CD14-positive monocyte (primary cell): ENCODE data around the gene MET. TPM values are rescaled to one million over a fixed set of nuclear protein-coding genes. Genes with fewer than 3 reads are reported as not detected.

ENCODE experiments used
- DNase-seq, 3 donors: peaks; one replicate each; pipeline ENCODE4 v3.0.0-alpha.2; 2011 to 2022
- H2AFZ ChIP-seq: 2 replicates; pipeline ENCODE4 v1.6.0; 2012; ENCODE audit warnings: mild to moderate bottlenecking, low read depth, low read length, inconsistent platforms; ENCODE audit not compliant: insufficient read depth, poor library complexity, severe bottlenecking
- H3K27ac ChIP-seq, 2 donors: 1 replicate in 1 of 2; 2 replicates in 1 of 2; pipeline ENCODE4 v1.5.1; 2012 to 2013; ENCODE audit warnings: low read length in 2 of 2, control low read depth in 1 of 2, inconsistent platforms in 1 of 2, low read depth in 1 of 2, mild to moderate bottlenecking in 1 of 2
- H3K27me3 ChIP-seq, 2 donors: one replicate each; pipeline versions ENCODE4 v1.6.0 to v1.6.1; 2011 to 2013; ENCODE audit warnings: low read length in 2 of 2; ENCODE audit not compliant: control insufficient read depth in 2 of 2, insufficient read depth in 2 of 2
- H3K36me3 ChIP-seq, 2 donors: replicated peaks in 1 of 2; 1 replicate in 1 of 2; 2 replicates in 1 of 2; pipeline versions ENCODE4 v1.5.1 to v1.6.1; 2012 to 2013; ENCODE audit warnings: low read length in 2 of 2, control low read depth in 1 of 2, inconsistent platforms in 1 of 2, mild to moderate bottlenecking in 1 of 2; ENCODE audit not compliant: insufficient read depth in 2 of 2, control insufficient read depth in 1 of 2
- H3K4me1 ChIP-seq, 2 donors: 1 replicate in 1 of 2; 2 replicates in 1 of 2; pipeline versions ENCODE4 v1.5.1 to v1.6.1; 2012 to 2013; ENCODE audit warnings: low read length in 2 of 2, control low read depth in 1 of 2, inconsistent platforms in 1 of 2, mild to moderate bottlenecking in 1 of 2, moderate library complexity in 1 of 2; ENCODE audit not compliant: insufficient read depth in 2 of 2, control insufficient read depth in 1 of 2
- H3K4me2 ChIP-seq: replicated peaks from 2 replicates; pipeline ENCODE3; 2012; ENCODE audit warnings: low read length, moderate library complexity, mild to moderate bottlenecking; ENCODE audit not compliant: poor library complexity, severe bottlenecking; ENCODE audit errors: extremely low read depth
- H3K4me3 ChIP-seq, 3 experiments: fragments of 200-600 bp in 1 of 3; sonication (generic) in 1 of 3; replicated peaks in 1 of 3; 1 replicate in 2 of 3; 2 replicates in 1 of 3; pipeline ENCODE4 v1.5.1; 2011 to 2013; ENCODE audit warnings: low read length in 3 of 3, mild to moderate bottlenecking in 3 of 3, control low read depth in 2 of 3, low read depth in 2 of 3, inconsistent platforms in 1 of 3, moderate library complexity in 1 of 3
- H3K79me2 ChIP-seq: 2 replicates; pipeline ENCODE4 v1.6.0; 2012; ENCODE audit warnings: mild to moderate bottlenecking, control low read depth, inconsistent platforms, low read length, moderate library complexity; ENCODE audit not compliant: insufficient read depth
- H3K9ac ChIP-seq: 2 replicates; pipeline ENCODE4 v1.6.0; 2017; ENCODE audit warnings: low read length, mild to moderate bottlenecking; ENCODE audit not compliant: insufficient read depth, poor library complexity, severe bottlenecking
- H3K9me3 ChIP-seq, 2 donors: replicated peaks in 1 of 2; 1 replicate in 1 of 2; 2 replicates in 1 of 2; pipeline versions ENCODE4 v1.5.1 to v1.6.1; 2012 to 2013; ENCODE audit warnings: low read length in 2 of 2, control low read depth in 1 of 2; ENCODE audit not compliant: control insufficient read depth in 1 of 2, insufficient read depth in 1 of 2
- H4K20me1 ChIP-seq: 2 replicates; pipeline ENCODE4 v1.6.0; 2012; ENCODE audit warnings: mild to moderate bottlenecking, low read length, control low read depth, moderate library complexity; ENCODE audit not compliant: insufficient read depth
- H3K27ac Mint-ChIP-seq, 7 donors: one replicate each; pipeline ENCODE4 v1.8.0; 2020; ENCODE audit warnings: mild to moderate bottlenecking in 7 of 7, mixed read lengths in 7 of 7, moderate library complexity in 6 of 7, inconsistent platforms in 2 of 7
- H3K27me3 Mint-ChIP-seq, 3 donors: one replicate each; pipeline ENCODE4 v1.8.0; 2021 to 2022; ENCODE audit warnings: low read depth in 3 of 3, mild to moderate bottlenecking in 3 of 3, mixed read lengths in 3 of 3, moderate library complexity in 3 of 3, inconsistent platforms in 1 of 3
- H3K36me3 Mint-ChIP-seq, 2 donors: one replicate each; pipeline ENCODE4 v1.8.0; 2020; ENCODE audit warnings: mixed read lengths in 2 of 2, inconsistent platforms in 1 of 2, mild to moderate bottlenecking in 1 of 2
- H3K4me1 Mint-ChIP-seq: one replicate; pipeline ENCODE4 v1.8.0; 2020; ENCODE audit warnings: mild to moderate bottlenecking, mixed read lengths
- H3K4me3 Mint-ChIP-seq, 2 donors: one replicate each; pipeline ENCODE4 v1.8.0; 2020; ENCODE audit warnings: mild to moderate bottlenecking in 2 of 2, mixed read lengths in 2 of 2, moderate library complexity in 1 of 2
- H3K9me3 Mint-ChIP-seq, 7 donors: one replicate each; pipeline ENCODE4 v1.8.0; 2020 to 2022; ENCODE audit warnings: mixed read lengths in 7 of 7, mild to moderate bottlenecking in 6 of 7, moderate library complexity in 6 of 7, inconsistent platforms in 2 of 7
- WGBS: methylation state at CpG from one replicate; pipeline ENCODE4 v1.1.5; 2013; ENCODE audit warnings: missing lambda C conversion rate; ENCODE audit not compliant: insufficient coverage; 5-methylcytosine and 5-hydroxymethylcytosine counted together
- intact Hi-C, 2 donors: fragments of 100-400 bp; cut with micrococcal nuclease; formaldehyde crosslinking; loops; one replicate each; pipeline versions ENCODE4 v1.15.0 to v1.15.1; 2023
- polyA plus RNA-seq, 3 donors: library from polyadenylated mRNA; depleted of rRNA in 1 of 3; unstranded in 2 of 3; stranded (reverse) in 1 of 3; fragments of 300-500 nt in 2 of 3; fragments of >200 nt in 1 of 3; fragmentation: Illumina TruSeq in 2 of 3; gene quantifications; 1 replicate in 2 of 3; 2 replicates in 1 of 3; pipeline ENCODE4 v1.2.3, GENCODE V29; 2012 to 2021
- TF ChIP-seq, protein P1 (sequence below): fragments of 200-600 bp; IDR thresholded peaks from one replicate; pipeline ENCODE4 v1.8.0; 2022; ENCODE audit warnings: antibody characterized with exemption, mild to moderate bottlenecking

Gene MET
- polyA plus RNA-seq, 3 donors, result not detected

DNA sequence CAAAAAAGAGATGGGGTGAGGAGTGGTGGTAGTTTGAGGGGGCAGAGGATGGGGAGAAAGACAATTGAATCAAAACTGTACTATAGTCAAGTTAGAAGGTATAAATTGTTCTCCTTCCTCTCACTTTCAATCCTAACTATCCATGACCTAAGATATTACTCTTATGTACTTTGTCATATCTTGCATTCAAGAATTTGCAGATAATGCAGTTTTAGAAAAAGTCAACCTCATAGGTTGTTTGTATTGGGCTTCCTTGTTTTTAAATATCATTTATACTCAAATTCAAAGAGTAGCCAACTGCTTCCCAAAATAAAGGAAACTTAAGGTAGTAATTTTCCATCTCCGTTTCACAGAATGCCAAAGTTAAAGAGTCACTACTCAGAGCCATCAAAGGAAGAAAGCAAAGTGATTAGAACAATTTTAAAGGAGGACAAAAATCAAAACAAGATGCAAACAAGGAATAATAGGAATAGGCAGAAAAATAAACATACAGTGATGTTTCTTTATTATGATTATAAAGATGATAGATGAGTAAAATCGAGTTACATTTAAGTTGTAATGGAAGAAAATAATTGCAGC is 32.7 kb downstream of the MET start:
- H3K9me3 ChIP-seq, result no peaks in the 10 kb centered on the region
- Mint-ChIP-seq H3K27ac (no peak overlapping the region), H3K9me3 (no peaks in the 10 kb centered on the region), H3K27me3 (no peaks in the 10 kb centered on the region), H3K36me3 (no peaks in the 10 kb centered on the region), H3K4me1 (no peaks in the 10 kb centered on the region), H3K4me3 (no peak overlapping the region)
- no peaks in the 10 kb centered on the region for H3K36me3 ChIP-seq
- no peaks in the 10 kb centered on the region for H3K4me1 ChIP-seq
- no peaks in the 10 kb centered on the region for H3K79me2 ChIP-seq
- no peak overlapping the region for H3K27ac ChIP-seq
- H2AFZ ChIP-seq, result no peak overlapping the region
- DNase-seq, result no peak
- no peaks in the 10 kb centered on the region for H4K20me1 ChIP-seq
- no peak overlapping the region for H3K4me2 ChIP-seq
- no peak overlapping the region for H3K9ac ChIP-seq
- TF ChIP-seq, protein P1, sequence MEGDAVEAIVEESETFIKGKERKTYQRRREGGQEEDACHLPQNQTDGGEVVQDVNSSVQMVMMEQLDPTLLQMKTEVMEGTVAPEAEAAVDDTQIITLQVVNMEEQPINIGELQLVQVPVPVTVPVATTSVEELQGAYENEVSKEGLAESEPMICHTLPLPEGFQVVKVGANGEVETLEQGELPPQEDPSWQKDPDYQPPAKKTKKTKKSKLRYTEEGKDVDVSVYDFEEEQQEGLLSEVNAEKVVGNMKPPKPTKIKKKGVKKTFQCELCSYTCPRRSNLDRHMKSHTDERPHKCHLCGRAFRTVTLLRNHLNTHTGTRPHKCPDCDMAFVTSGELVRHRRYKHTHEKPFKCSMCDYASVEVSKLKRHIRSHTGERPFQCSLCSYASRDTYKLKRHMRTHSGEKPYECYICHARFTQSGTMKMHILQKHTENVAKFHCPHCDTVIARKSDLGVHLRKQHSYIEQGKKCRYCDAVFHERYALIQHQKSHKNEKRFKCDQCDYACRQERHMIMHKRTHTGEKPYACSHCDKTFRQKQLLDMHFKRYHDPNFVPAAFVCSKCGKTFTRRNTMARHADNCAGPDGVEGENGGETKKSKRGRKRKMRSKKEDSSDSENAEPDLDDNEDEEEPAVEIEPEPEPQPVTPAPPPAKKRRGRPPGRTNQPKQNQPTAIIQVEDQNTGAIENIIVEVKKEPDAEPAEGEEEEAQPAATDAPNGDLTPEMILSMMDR, result no peak
- no peaks in the 10 kb centered on the region for H3K27me3 ChIP-seq
- H3K4me3 ChIP-seq, result no peak overlapping the region
- intact Hi-C loops, result no loop called here
- WGBS, result no CpG with 5 or more reads among the region's 2 CpGs

DNA sequence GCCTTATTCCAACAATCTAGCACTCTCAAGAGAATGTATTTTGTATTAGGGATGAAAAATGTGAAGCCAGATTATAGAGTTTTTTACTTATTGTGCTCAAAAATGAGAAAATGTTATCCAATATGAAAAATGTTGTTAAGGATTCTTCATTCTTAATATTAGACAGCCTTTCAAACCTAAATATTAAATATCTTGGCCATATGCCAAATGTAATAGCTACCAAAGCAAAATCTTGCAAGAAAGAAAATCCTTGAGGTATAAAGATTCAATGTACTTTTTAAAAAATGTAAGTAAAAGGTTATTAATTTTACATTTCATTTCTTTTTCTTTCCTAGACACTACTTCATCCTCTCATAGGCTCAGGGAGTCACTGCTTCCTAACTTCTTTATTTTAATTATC is 33.4 kb downstream of the MET start:
- Mint-ChIP-seq H3K9me3 (no peaks in the 10 kb centered on the region), H3K4me1 (no peaks in the 10 kb centered on the region), H3K4me3 (no peak overlapping the region), H3K27ac (no peak overlapping the region), H3K27me3 (no peaks in the 10 kb centered on the region), H3K36me3 (no peaks in the 10 kb centered on the region)
- intact Hi-C loops, result no loop called here
- TF ChIP-seq, protein P1, result no peak
- Histone ChIP-seq H3K79me2 (no peaks in the 10 kb centered on the region), H4K20me1 (no peaks in the 10 kb centered on the region), H2AFZ (no peak overlapping the region), H3K9ac (no peak overlapping the region), H3K36me3 (no peaks in the 10 kb centered on the region), H3K27ac (no peak overlapping the region), H3K4me3 (no peak overlapping the region), H3K27me3 (no peaks in the 10 kb centered on the region), H3K4me2 (no peak overlapping the region), H3K4me1 (no peaks in the 10 kb centered on the region), H3K9me3 (no peaks in the 10 kb centered on the region)
- no peak for DNase-seq
